Measurements from ENCODE around the gene ARRB2. TPM values are rescaled to one million over a fixed set of nuclear protein-coding genes. Genes with fewer than 3 reads are reported as not detected.

The ARRB2 gene
- 2.9 and 6.5 TPM in 2 replicates for total RNA-seq

GRCh38 chr17:4709794-4710692 is at the start of gene ARRB2:
Gene ARRB2, plus strand, starts transcription at chr17:4710632. Its CDS starts 90 bp downstream, at chr17:4710722.
- Histone ChIP-seq H3K36me3 (ENCODE audit: control insufficient read depth, insufficient read depth, low read length) (no peaks in the 10 kb centered on the region), H3K27me3 (ENCODE audit: control insufficient read depth, insufficient read depth, low read length) (no peaks in the 10 kb centered on the region), H3K4me3 (ENCODE audit: low read depth, low read length) (peak within 1 kb of the TSS; percentile 53)
- peak; percentile 88 for DNase-seq (ENCODE audit: low read depth)
- FAIRE-seq = peak; percentile 75
- peak; percentile 84 for TF ChIP-seq CTCF (IDR thresholded peaks at IDR 0.05; ENCODE audit: insufficient read depth, low read length, severe bottlenecking)

- FAIRE-seq = no peak
- no peak overlapping the region for H3K4me3 ChIP-seq (ENCODE audit: low read depth, low read length)
These were observed 46.7 kb upstream of the ARRB2 start for GRCh38 chr17:4663711-4664110.

GRCh38 chr17:4664230-4664629 is 46.2 kb upstream of the ARRB2 start:
- Histone ChIP-seq H3K36me3 (ENCODE audit: control insufficient read depth, insufficient read depth, low read length) (no peaks in the 10 kb centered on the region), H3K4me3 (ENCODE audit: low read depth, low read length) (no peak overlapping the region), H3K27me3 (ENCODE audit: control insufficient read depth, insufficient read depth, low read length) (peaks cover 2% of the 10 kb centered on the region)
- FAIRE-seq (no peak), DNase-seq (ENCODE audit: low read depth) (no peak)
- TF ChIP-seq CTCF (IDR thresholded peaks at IDR 0.05; ENCODE audit: insufficient read depth, low read length, severe bottlenecking) = no peak

More at GRCh38 chr17:4663711-4664110, 46.7 kb upstream of the ARRB2 start:
- no peak for TF ChIP-seq CTCF (IDR thresholded peaks at IDR 0.05; ENCODE audit: insufficient read depth, low read length, severe bottlenecking)
- no peaks in the 10 kb centered on the region for H3K36me3 ChIP-seq (ENCODE audit: control insufficient read depth, insufficient read depth, low read length)
- DNase-seq (ENCODE audit: low read depth) = no peak
- peaks cover 2% of the 10 kb centered on the region for H3K27me3 ChIP-seq (ENCODE audit: control insufficient read depth, insufficient read depth, low read length)

GRCh38 chr17:4665027-4665426 is 45.4 kb upstream of the ARRB2 start:
- no peak overlapping the region for H3K4me3 ChIP-seq (ENCODE audit: low read depth, low read length)
- DNase-seq (ENCODE audit: low read depth) (no peak), FAIRE-seq (no peak)
- TF ChIP-seq CTCF (IDR thresholded peaks at IDR 0.05; ENCODE audit: insufficient read depth, low read length, severe bottlenecking) = no peak
- H3K36me3 ChIP-seq (ENCODE audit: control insufficient read depth, insufficient read depth, low read length) = no peaks in the 10 kb centered on the region
- peaks cover 2% of the 10 kb centered on the region for H3K27me3 ChIP-seq (ENCODE audit: control insufficient read depth, insufficient read depth, low read length)

- Histone ChIP-seq H3K27me3 (ENCODE audit: control insufficient read depth, insufficient read depth, low read length) (peaks cover 2% of the 10 kb centered on the region), H3K4me3 (ENCODE audit: low read depth, low read length) (no peak overlapping the region), H3K36me3 (ENCODE audit: control insufficient read depth, insufficient read depth, low read length) (peaks cover 2% of the 10 kb centered on the region)
- DNase-seq (ENCODE audit: low read depth) (no peak), FAIRE-seq (no peak)
- TF ChIP-seq CTCF (IDR thresholded peaks at IDR 0.05; ENCODE audit: insufficient read depth, low read length, severe bottlenecking) = no peak
These were observed 44.1 kb upstream of the ARRB2 start for GRCh38 chr17:4666296-4666695.
